H9 (cell line): ENCODE results near the gene NUP188. TPM values are rescaled to one million over a fixed set of nuclear protein-coding genes. Genes with fewer than 3 reads are reported as not detected.

Experiments used
- DNase-seq: peaks from one replicate; pipeline ENCODE4 v3.0.0-alpha.2; 2017
- H2AFZ ChIP-seq: one replicate; pipeline ENCODE4 v1.6.1; 2013; ENCODE audit warnings: mild to moderate bottlenecking, low read length, control low read depth, moderate library complexity
- H2AK5ac ChIP-seq: 2 replicates; pipeline ENCODE4 v1.6.1; 2013; ENCODE audit warnings: low read length, control low read depth, mixed read lengths; ENCODE audit not compliant: insufficient read length
- H2BK120ac ChIP-seq: one replicate; pipeline ENCODE4 v1.6.1; 2013; ENCODE audit warnings: low read depth, mild to moderate bottlenecking, low read length, control low read depth, inconsistent platforms; ENCODE audit not compliant: poor library complexity, severe bottlenecking
- H2BK12ac ChIP-seq: 2 replicates; pipeline ENCODE4 v1.6.1; 2013; ENCODE audit warnings: low read length, control low read depth, mixed read lengths, low read depth; ENCODE audit not compliant: insufficient read length
- H2BK15ac ChIP-seq: 2 replicates; pipeline ENCODE4 v1.6.1; 2013; ENCODE audit warnings: low read depth, low read length, control low read depth
- H2BK20ac ChIP-seq: one replicate; pipeline ENCODE4 v1.6.1; 2013; ENCODE audit warnings: low read depth, mild to moderate bottlenecking, low read length, control low read depth, inconsistent platforms; ENCODE audit not compliant: poor library complexity, severe bottlenecking
- H2BK5ac ChIP-seq: 2 replicates; pipeline ENCODE4 v1.6.1; 2013; ENCODE audit warnings: low read length, control low read depth, mixed read lengths; ENCODE audit not compliant: insufficient read length
- H3K14ac ChIP-seq: 2 replicates; pipeline ENCODE4 v1.6.1; 2013; ENCODE audit warnings: low read length, control low read depth; ENCODE audit not compliant: insufficient read depth
- H3K18ac ChIP-seq: 2 replicates; pipeline ENCODE4 v1.6.1; 2013; ENCODE audit warnings: low read depth, mild to moderate bottlenecking, mixed read lengths, low read length, control low read depth; ENCODE audit not compliant: insufficient read length
- H3K23ac ChIP-seq: 2 replicates; pipeline ENCODE4 v1.6.1; 2013; ENCODE audit warnings: low read length, control low read depth, mixed read lengths, low read depth; ENCODE audit not compliant: insufficient read length
- H3K23me2 ChIP-seq: 2 replicates; pipeline ENCODE4 v1.6.1; 2013; ENCODE audit warnings: low read depth, mild to moderate bottlenecking, mixed read lengths, low read length, control low read depth; ENCODE audit not compliant: insufficient read length, poor library complexity, severe bottlenecking
- H3K27ac ChIP-seq: 2 replicates; pipeline ENCODE4 v1.5.1; 2013; ENCODE audit warnings: low read length, control low read depth, mixed read lengths, low read depth; ENCODE audit not compliant: insufficient read length
- H3K27me3 ChIP-seq: 2 replicates; pipeline ENCODE4 v1.6.1; 2013; ENCODE audit warnings: low read length, control low read depth, inconsistent platforms; ENCODE audit not compliant: insufficient read depth
- H3K4ac ChIP-seq: 2 replicates; pipeline ENCODE4 v1.6.1; 2013; ENCODE audit warnings: low read depth, mild to moderate bottlenecking, control low read depth, inconsistent platforms, low read length, moderate library complexity
- H3K4me1 ChIP-seq: 2 replicates; pipeline ENCODE4 v1.6.1; 2013; ENCODE audit warnings: low read length, control low read depth, inconsistent platforms; ENCODE audit not compliant: insufficient read depth
- H3K4me2 ChIP-seq: 2 replicates; pipeline ENCODE4 v1.6.1; 2013; ENCODE audit warnings: low read length, control low read depth, mixed read lengths; ENCODE audit not compliant: insufficient read length, insufficient read depth
- H3K56ac ChIP-seq: 2 replicates; pipeline ENCODE4 v1.6.1; 2013; ENCODE audit warnings: low read depth, mild to moderate bottlenecking, mixed read lengths, low read length, control low read depth; ENCODE audit not compliant: insufficient read length
- H3K79me1 ChIP-seq: 2 replicates; pipeline ENCODE4 v1.6.1; 2013; ENCODE audit warnings: low read depth, mild to moderate bottlenecking, moderate library complexity, low read length, control low read depth, inconsistent platforms; ENCODE audit not compliant: insufficient read depth, poor library complexity, severe bottlenecking
- H3K79me2 ChIP-seq: 2 replicates; pipeline ENCODE4 v1.6.1; 2013; ENCODE audit warnings: low read length, control low read depth, inconsistent platforms; ENCODE audit not compliant: insufficient read depth
- H3K9ac ChIP-seq: 2 replicates; pipeline ENCODE4 v1.6.1; 2013; ENCODE audit warnings: low read length, control low read depth, mixed read lengths; ENCODE audit not compliant: insufficient read length; ENCODE audit errors: extremely low read depth
- H3K9me3 ChIP-seq: one replicate; pipeline ENCODE4 v1.6.1; 2013; ENCODE audit warnings: low read depth, low read length, inconsistent platforms; ENCODE audit not compliant: control insufficient read depth
- H3T11ph ChIP-seq: one replicate; pipeline ENCODE4 v1.6.1; 2013; ENCODE audit warnings: mild to moderate bottlenecking, low read length, control low read depth, inconsistent platforms
- H4K20me1 ChIP-seq: one replicate; pipeline ENCODE4 v1.6.1; 2013; ENCODE audit not compliant: control insufficient read depth, insufficient read length, insufficient read depth
- H4K5ac ChIP-seq: 2 replicates; pipeline ENCODE4 v1.6.1; 2013; ENCODE audit warnings: low read depth, mild to moderate bottlenecking, mixed read lengths, low read length, control low read depth; ENCODE audit not compliant: insufficient read length
- H4K8ac ChIP-seq: replicated peaks from 2 replicates; pipeline ENCODE4 v1.6.1; 2013; ENCODE audit warnings: low read length, control low read depth, mixed read lengths, low read depth; ENCODE audit not compliant: insufficient read length
- H4K91ac ChIP-seq: 2 replicates; pipeline ENCODE4 v1.6.1; 2013; ENCODE audit warnings: low read depth, mild to moderate bottlenecking, moderate library complexity, mixed read lengths, low read length, control low read depth; ENCODE audit not compliant: insufficient read length
- H3K27ac Mint-ChIP-seq, 3 experiments: 2 replicates in 2 of 3; 3 replicates in 1 of 3; pipeline ENCODE4 v1.8.0; 2020 to 2021; ENCODE audit warnings: mixed read lengths in 3 of 3, mild to moderate bottlenecking in 1 of 3, moderate library complexity in 1 of 3
- H3K27me3 Mint-ChIP-seq: 2 replicates; pipeline ENCODE4 v1.8.0; 2021; ENCODE audit warnings: low read depth, mild to moderate bottlenecking, moderate library complexity, mixed read lengths
- H3K36me3 Mint-ChIP-seq, 3 experiments: 2 replicates in 2 of 3; 3 replicates in 1 of 3; pipeline ENCODE4 v1.8.0; 2020 to 2021; ENCODE audit warnings: low read depth in 3 of 3, mixed read lengths in 3 of 3; ENCODE audit not compliant: insufficient read depth in 1 of 3
- H3K4me1 Mint-ChIP-seq, 2 experiments: 2 replicates each; pipeline ENCODE4 v1.8.0; 2020; ENCODE audit warnings: mixed read lengths in 2 of 2
- H3K4me3 Mint-ChIP-seq, 2 experiments: 2 replicates in 1 of 2; 3 replicates in 1 of 2; pipeline ENCODE4 v1.8.0; 2020 to 2021; ENCODE audit warnings: mild to moderate bottlenecking in 2 of 2, mixed read lengths in 2 of 2, moderate library complexity in 1 of 2
- H3K9me3 Mint-ChIP-seq, 2 experiments: 2 replicates in 1 of 2; 3 replicates in 1 of 2; pipeline ENCODE4 v1.8.0; 2020; ENCODE audit warnings: mild to moderate bottlenecking in 2 of 2, mixed read lengths in 2 of 2, moderate library complexity in 1 of 2
- WGBS: extraction: QIAGEN DNeasy Blood & Tissue Kit; methylation state at CpG from one replicate; pipeline ENCODE4 v1.1.7; 2013; ENCODE audit warnings: missing lambda C conversion rate, low lambda C conversion rate, mixed read lengths; ENCODE audit not compliant: insufficient read length; ENCODE audit errors: extremely low coverage; 5-methylcytosine and 5-hydroxymethylcytosine counted together
- total RNA-seq: library from RNA; stranded (reverse); gene quantifications from 2 replicates; pipeline ENCODE4 v1.2.1, GENCODE V29; 2021
- TF ChIP-seq, protein P1 (sequence below): fragments of 200-600 bp; sonication (generic); conservative IDR thresholded peaks from 3 replicates; pipeline ENCODE4 v1.8.0; 2021; ENCODE audit warnings: antibody characterized with exemption, mild to moderate bottlenecking

Gene NUP188
- total RNA-seq, 1 experiment from 2014 or later: 101 TPM

DNA sequence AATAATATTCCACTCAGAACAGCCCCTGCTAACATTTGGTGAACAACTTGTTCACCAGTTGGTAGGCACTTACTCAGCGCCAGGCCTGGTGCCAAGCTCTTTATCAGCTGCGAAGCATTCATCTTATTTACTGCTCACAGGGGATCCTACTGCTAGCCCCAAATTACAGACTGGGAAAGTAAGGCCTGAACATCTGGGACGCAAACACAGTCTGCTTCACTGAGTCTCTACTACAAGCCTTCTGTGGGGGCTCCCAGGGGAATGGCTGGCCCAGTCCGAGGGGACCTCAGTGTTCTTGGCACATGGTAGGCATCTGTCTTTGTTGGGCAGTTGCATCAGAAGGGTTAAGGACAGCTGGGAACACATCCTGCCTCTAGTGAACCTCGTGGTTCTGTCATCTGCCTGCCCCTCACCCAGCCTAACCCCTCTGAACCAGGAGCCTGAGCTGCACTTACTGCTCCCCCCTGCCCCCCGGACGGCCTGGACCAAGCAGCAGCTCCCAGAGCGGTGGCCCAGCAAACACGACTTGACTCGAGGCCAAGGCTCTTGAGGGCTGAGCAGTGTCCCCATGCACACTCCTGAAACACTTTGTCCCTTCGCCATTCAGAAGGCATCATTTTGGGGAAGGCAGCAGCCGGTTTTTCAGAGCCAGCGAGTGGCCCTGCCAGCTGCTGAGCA is 27.0 kb upstream of the NUP188 start, which contains the start of gene PHYHD1:
Gene PHYHD1 (plus strand): TSS at position 602 of the 678 bp plus-strand sequence. CDS start 1,342 bp downstream, outside the sequence.
- H3K4me3 Mint-ChIP-seq: peak within 1 kb of the TSS; percentile 79 to 81
- H4K8ac ChIP-seq: no peak within 1 kb of the TSS
- H3K27ac ChIP-seq: no peak within 1 kb of the TSS
- H3K4me2 ChIP-seq: no peak within 1 kb of the TSS
- TF ChIP-seq, protein P1, sequence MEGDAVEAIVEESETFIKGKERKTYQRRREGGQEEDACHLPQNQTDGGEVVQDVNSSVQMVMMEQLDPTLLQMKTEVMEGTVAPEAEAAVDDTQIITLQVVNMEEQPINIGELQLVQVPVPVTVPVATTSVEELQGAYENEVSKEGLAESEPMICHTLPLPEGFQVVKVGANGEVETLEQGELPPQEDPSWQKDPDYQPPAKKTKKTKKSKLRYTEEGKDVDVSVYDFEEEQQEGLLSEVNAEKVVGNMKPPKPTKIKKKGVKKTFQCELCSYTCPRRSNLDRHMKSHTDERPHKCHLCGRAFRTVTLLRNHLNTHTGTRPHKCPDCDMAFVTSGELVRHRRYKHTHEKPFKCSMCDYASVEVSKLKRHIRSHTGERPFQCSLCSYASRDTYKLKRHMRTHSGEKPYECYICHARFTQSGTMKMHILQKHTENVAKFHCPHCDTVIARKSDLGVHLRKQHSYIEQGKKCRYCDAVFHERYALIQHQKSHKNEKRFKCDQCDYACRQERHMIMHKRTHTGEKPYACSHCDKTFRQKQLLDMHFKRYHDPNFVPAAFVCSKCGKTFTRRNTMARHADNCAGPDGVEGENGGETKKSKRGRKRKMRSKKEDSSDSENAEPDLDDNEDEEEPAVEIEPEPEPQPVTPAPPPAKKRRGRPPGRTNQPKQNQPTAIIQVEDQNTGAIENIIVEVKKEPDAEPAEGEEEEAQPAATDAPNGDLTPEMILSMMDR: no peak
- H3K9me3 ChIP-seq: no peaks in the 10 kb centered on the region
- no peak within 1 kb of the TSS for H3K4ac ChIP-seq
- no peak for DNase-seq
- H3K79me2 ChIP-seq: no peaks in the 10 kb centered on the region
- H3K27me3 Mint-ChIP-seq: no peaks in the 10 kb centered on the region; the same call in 1 of the 2 replicates
- H2BK5ac ChIP-seq: no peak within 1 kb of the TSS
- no peak within 1 kb of the TSS for H3T11ph ChIP-seq
- H3K4me1 Mint-ChIP-seq: peaks cover 16 to 17% of the 10 kb centered on the region in 2 experiments
- no peak within 1 kb of the TSS for H2AK5ac ChIP-seq
- peak within 1 kb of the TSS; percentile 16 for H4K5ac ChIP-seq
- H3K23me2 ChIP-seq: no peaks in the 10 kb centered on the region
- H3K9ac ChIP-seq: no peak within 1 kb of the TSS
- no peak within 1 kb of the TSS for H3K56ac ChIP-seq
- H3K4me1 ChIP-seq: no peaks in the 10 kb centered on the region; the same call in 1 of the 2 replicates
- H3K9me3 Mint-ChIP-seq: no peaks in the 10 kb centered on the region
- H4K91ac ChIP-seq: no peak within 1 kb of the TSS
- H2BK15ac ChIP-seq: no peak within 1 kb of the TSS
- H3K23ac ChIP-seq: no peak within 1 kb of the TSS
- peak within 1 kb of the TSS; percentile 57 for H3K14ac ChIP-seq
- peaks cover 15 to 33% (median 25%) of the 10 kb centered on the region in 3 experiments; a peak in 6 of 7 replicates for H3K36me3 Mint-ChIP-seq
- no peak within 1 kb of the TSS for H2BK20ac ChIP-seq
- no peaks in the 10 kb centered on the region for H3K27me3 ChIP-seq
- H3K27ac Mint-ChIP-seq: peak within 1 kb of the TSS; percentile 91 to 98 (median 97)
- H3K79me1 ChIP-seq: no peaks in the 10 kb centered on the region
- H4K20me1 ChIP-seq: peaks cover 3% of the 10 kb centered on the region
- WGBS: no CpG with 5 or more reads among the region's 13 CpGs
- no peak within 1 kb of the TSS for H2AFZ ChIP-seq
- H2BK120ac ChIP-seq: no peak within 1 kb of the TSS
- no peak within 1 kb of the TSS for H2BK12ac ChIP-seq
- H3K18ac ChIP-seq: no peak within 1 kb of the TSS
